Stimulated activated CD4-positive, alpha-beta T cell treated with anti-CD3 and anti-CD28 coated beads, Interleukin-1b, Interleukin-23, amount 100 ng/mL, for 4 hours (primary cell): ENCODE data around the gene SYCE1.
"Not testable (repeated sequence)": the region's sequence is repeated elsewhere in the genome, so short reads cannot be mapped to it uniquely, and the experiment has no call there.

ENCODE experiments used
- DNase-seq, 2 donors: peaks; one replicate each; pipeline ENCODE4 v3.0.0-alpha.2; 2020; ENCODE audit warnings: low read depth in 2 of 2

SYCE1 gene

DNA sequence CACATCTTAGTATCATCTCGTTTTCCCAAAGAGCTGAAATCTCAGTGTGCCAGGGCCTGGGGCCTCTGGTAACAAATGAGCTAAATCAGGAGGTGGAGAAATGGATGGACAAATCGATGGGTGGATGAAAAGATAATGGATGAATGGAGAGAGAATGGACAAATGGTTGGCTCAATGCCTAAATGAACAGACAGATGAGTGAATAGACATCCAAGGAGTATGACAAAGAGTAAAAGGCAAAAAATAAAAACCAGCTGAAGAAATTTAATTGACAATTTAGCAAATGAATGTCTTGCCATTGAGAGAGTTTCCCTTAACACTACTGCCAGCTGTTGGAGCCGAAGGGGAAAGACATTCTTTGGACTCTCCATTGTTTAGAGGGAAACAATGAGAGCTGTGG is 8.0 kb downstream of the SYCE1 start:
- no peak for DNase-seq

DNA sequence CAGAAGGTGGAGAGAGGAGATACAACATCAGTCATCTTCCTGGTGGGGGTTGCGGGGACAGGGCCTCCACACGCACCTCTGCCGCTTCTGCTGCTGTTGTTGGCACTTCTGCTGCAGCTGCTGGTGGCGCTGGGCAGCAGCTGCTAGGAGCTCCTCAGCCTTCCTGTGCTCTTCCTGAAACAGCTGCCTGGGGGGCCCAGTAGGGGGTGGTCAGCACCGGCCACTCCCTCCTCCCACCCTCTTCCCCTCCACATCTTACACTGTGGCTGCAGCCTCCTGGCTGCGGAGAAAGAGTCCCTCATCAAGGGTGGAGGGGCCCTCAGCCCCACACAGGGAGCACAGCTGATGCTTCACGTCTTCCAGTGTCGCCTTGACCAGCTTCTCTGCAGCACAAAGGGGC is 9.9 kb downstream of the SYCE1 start:
- DNase-seq = no peak

DNA sequence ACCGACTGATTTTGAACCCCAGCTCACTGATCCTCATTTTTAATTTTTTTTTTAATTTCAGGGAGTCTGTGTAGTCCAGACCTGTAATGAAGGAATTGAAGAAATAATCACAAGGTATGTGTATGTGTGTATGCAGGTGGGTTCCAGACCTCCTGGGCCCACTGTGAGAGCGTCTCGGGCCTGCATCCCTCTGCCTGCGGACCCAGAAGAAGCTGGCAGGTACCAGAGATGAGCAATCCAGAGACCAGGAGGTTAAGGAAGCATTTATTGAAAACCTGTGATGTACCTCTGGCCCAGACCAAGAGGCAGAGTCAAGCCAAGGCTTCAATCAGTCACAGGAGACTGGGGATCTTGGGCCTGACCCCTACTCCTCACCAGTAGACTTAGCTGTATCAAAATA is 10.8 kb downstream of the SYCE1 start:
- no peak for DNase-seq

DNA sequence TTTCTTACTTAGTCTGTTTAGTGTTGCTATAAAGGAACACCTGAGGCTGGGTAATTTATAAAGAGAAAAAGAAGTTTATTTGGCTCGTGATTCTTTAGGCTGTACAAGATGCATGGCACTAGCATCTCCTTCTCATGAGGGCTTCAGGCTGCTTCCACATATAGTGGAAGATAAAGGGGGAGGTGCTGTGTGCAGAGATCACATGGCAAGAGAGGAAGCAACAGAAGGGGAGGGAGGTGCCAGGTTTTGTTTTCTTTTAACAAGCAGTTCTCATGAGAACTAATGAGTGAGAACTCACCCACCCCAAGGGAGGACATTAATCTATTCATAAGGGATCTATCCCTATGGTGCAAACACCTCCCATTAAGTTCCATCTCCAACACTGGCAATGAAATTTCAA is 20.9 kb downstream of the SYCE1 start:
- DNase-seq = no peak

DNA sequence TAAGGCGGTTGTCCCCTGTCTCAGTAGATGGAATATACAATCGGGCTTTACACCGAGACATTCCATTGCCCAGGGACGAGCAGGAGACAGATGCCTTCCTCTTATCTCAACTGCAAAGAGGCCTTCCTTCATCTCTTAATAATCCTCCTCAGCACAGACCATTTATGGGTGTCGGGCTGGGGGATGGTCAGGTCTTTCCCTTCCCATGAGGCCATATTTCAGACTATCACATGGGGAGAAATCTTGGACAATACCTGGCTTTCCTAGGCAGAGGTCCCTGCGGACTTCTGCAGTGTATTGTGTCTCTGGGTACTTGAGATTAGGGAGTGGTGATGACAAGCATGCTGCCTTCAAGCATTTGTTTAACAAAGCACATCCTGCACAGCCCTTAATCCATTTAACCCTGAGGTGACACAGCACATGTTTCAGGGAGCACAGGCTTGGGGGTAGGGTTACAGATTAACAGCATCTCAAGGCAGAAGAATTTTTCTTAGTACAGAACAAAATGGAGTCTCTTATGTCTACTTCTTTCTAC is 23.9 kb downstream of the SYCE1 start:
- DNase-seq = not testable (repeated sequence)

DNA sequence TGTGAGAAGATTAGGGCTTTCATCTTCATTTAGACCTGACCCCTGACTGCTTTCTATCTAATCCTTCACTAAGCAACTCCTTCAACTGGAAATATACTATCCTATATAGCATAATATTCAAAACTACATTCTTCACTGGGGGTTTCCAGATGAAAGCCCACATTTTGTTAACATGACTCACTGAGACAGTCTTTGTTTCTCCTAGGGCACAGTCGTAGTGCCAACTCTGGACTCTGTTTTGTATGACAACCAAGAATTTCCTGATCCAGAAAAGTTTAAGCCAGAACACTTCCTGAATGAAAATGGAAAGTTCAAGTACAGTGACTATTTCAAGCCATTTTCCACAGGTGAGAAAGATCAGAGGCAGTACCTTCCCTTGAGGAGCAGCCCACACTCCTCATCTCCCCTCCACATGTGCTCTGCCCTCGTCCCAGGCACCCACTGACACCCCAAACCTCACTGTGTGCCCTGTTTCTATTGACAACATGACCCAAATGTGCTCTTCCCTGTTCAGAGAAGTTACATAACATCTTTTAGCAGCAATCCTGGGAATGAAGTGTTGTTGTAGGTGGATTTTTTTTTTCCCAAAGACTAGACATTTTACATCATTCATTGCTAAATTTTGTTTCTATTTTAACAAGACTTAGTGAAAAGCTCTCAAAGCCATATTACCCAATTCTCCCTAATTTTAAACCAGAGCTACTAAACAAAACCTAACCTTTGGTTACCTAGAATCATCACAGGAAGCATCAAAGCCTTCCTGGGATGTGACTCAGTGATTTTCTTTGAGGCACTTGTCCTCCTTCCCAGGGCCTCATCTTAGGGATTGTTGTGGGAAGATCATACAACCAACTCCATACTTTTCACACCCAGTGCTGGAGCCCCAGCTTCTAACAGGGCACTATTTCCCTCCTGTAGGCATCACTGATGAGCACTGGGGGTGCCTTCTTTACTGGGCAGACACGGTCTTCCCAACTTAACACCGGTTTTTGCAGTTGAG is 27.5 kb downstream of the SYCE1 start:
- DNase-seq = no peak

DNA sequence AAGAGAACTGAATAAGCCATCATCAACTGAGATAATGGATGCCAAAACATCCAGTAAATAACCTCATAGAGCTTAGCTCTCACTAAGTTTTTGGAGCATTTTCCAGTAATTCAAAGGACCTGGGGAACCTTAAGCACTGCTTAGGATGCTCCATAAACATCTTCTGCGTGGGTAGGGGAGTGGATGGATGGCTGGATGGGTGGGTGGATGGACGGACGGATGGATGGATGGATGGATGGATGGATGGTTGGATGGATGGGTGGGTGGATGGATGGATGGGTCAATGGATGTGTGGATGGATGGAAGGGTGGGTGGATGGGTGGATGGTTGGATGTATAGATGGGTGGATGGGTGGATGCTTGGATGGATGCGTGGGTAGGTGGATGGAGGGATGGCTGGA is 29.2 kb downstream of the SYCE1 start:
- no peak for DNase-seq

DNA sequence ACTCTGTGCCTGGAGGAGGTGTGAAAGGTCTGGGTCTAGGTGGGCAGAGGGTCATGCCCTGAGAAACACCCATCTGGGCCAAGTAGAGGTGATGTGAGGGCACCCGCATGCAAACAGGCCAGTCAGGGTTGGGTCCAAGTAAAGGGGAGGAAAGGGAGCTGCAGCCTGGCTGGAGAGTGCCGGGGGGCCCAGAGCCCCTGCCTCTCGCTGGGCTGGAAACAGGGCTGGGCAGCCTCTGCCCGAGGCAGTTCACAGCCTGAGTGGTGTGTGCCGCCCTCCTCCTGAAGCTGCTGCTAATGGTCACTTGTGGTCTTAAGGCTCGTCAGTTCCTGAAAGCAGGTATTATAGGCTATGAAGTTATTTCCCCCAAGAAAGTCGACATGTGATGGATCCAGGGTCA is 31.0 kb downstream of the SYCE1 start:
- no peak for DNase-seq

DNA sequence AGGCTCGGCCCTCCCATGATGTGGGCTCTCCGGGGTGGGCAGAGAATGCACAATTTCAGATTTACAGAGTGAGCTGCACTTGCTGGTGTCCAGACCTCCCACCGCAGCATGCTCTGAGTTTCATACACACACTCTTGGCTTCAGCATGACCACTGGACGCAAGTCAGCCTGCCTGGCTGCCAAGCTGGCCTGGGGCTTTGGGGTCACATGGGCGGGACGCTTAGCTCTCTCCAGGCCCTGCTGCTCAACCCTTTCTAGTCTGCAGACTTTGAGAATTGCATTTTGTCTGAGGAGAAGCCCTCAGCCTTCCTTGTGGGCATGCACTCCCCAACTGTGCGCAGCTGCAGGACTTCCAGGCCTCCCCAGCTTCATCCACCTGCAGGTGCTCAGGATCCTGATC is 32.5 kb downstream of the SYCE1 start:
- DNase-seq = no peak

DNA sequence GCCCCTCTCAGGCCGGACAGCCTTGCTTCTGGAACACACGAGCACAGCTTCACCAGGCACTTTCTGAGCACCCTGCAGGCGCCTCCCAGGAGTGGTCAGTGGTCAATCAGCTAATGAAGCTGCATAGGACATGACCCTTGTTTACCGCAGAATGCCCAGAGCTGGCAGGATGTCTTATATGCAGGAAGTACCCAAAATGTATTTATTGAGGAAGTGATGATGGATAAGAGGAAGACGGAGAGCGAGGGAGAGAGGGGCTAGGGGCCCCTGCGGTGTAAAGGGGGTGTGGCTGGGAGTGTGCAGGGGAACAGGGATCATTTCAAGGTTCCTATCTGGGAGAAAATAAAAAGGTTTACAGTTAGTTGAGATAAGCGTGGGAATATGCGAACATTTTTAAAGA is 34.9 kb downstream of the SYCE1 start:
- DNase-seq = no peak

DNA sequence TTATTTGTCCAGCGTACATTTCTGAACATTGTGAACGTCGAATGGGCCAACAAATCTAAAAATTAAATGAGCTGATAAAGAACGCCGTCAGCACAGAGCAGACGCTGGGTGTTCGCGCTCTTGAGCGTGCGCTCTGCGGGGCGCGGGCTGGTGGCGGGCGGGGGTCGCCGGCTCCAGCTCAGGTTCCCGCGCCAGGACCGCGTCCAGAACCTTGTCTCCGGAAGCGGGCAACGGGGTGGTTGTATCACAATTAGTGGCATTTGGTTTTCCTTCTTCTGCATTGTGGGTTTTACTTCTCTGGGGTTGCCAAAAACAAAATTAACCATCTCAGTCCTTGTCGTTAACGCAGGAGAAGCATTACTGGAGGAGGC is 35.8 kb downstream of the SYCE1 start:
- DNase-seq = no peak

DNA sequence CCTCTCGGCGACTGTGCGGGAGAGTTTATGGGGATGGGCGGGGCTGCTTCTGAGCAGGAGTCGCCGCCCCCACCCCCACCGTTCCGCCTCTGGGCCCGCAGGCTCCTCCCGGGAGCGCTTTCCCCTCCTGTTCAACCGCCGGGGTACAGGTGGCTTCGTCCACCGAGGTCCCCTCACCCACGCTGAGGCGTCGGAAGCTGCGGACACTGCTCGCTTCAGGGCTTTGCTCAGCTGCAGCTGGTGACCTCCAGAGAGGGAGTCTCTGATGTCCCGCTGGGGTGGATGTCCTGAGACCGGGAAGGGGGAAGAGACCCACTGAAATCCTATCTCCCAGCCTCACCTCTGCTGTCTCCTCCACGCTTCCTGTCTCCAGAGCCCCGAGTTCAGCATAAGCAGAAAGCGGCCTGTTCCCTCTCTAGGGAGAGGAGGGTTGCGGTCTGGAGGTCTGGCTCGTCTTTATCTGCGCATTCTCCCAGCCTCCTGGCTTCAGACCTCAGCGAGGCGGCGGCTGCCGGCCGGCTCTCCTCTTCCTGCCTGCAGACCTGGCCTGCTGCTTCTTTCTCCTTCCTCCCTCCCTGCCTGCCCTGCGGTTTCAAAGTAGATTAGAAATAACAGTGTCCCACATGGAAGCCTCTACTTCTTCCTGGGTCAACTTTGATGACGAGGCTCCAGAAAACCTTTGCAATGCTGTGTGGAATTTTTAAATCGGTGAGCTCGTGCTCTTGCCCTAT is 36.4 kb downstream of the SYCE1 start:
- no peak for DNase-seq

DNA sequence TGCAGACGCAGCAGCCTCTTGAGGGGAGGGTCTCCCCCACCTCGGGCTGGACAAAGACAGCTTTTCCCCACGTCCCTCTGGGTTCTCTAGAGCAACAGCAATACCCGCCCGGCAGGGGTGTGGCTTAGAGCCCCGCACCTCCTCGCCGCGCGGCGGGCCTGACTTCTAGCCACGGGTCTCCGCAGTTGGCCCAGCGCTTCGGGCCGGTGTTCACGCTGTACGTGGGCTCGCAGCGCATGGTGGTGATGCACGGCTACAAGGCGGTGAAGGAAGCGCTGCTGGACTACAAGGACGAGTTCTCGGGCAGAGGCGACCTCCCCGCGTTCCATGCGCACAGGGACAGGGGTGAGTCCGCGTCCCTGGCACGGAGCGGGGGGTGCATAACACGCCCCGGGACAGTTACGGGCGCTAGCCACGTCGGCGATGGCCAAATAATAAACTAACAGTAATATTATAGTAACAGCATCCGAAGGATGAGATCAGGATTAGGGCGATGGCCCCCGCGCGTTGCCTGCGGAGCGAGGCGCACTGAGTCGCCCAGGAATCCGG is 37.0 kb downstream of the SYCE1 start:
- no peak for DNase-seq

DNA sequence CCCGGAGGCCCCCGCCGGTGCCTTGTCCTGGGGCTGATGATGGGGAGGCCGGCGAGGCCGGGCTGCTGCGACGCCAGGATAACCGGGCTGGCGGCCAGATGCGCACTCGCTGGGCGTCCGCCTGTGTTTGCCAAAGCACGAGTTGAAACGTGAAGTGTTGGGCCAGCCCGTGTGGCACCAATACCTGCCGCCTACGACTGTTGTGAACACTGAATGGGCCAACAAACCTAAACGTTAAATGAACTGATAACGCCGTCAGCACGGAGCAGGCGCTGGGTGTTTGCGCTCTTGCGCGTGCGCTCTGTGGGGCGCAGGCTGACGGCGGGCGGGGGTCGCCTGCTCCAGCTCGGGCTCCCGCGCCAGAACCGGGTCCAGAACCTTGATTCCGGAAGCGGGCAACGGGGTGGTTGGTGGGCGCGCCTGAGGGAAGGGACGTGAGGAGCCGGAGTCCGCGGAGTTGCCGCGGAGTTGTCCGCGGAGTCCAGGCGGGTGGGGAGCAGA is 37.6 kb downstream of the SYCE1 start:
- DNase-seq = no peak

DNA sequence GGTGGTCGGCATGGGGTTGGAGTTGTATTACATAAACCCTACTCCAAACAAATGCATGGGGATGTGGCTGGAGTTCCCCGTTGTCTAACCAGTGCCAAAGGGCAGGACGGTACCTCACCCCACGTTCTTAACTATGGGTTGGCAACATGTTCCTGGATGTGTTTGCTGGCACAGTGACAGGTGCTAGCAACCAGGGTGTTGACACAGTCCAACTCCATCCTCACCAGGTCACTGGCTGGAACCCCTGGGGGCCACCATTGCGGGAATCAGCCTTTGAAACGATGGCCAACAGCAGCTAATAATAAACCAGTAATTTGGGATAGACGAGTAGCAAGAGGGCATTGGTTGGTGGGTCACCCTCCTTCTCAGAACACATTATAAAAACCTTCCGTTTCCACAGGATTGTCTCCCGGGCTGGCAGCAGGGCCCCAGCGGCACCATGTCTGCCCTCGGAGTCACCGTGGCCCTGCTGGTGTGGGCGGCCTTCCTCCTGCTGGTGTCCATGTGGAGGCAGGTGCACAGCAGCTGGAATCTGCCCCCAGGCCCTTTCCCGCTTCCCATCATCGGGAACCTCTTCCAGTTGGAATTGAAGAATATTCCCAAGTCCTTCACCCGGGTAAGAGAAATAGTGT is 38.3 kb downstream of the SYCE1 start, which contains the start of gene CYP2E1:
TSS of gene CYP2E1 (plus strand) at position 407 of the 632 bp plus-strand sequence. CDS start at position 440, 33 bp downstream.
- no peak for DNase-seq

DNA sequence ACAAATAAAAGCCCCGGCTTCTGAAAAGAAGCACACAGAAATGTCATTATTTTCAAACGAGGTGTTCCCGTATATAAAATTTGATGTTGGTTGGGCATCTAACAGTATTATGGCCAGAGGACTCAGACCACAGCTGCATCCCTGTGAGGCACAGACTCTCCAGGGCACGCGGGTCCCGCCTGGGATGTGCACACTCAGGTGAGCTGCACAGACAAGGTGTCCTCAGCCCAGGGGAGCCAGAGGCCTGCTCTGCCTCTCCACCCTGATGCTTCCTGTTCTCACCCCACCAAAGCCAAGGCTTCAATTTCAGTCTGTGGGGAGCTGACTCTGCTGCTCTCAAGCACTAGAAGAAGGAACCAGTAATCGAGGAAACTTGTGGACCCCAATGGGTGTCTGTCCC is 39.9 kb downstream of the SYCE1 start:
- no peak for DNase-seq

DNA sequence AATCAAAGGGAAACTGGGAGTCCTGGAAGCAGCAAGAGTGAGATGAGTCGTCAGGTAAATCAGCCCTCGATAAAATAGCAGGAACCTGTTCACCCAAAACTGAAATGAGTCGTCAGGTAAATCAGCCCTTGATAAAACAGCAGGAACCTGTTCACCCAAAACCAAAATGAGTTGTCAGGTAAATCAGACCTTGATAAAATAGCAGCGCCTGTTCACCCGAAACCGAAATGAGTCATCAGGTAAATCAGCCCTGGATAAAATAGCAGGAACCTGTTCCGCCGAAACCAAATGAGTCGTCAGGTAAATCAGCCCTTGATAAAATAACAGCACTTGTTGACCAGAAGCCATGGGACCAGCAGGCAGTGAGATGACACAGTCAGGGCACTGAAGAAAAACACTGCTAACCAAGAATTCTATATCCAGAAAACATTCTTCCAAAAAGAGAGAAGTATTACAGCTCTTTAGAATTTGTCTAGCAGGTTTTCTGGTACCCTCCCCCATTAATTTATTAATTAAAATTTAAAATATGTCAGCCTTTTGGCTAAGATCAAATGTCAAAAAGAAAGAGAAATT is 41.7 kb downstream of the SYCE1 start:
- DNase-seq = no peak

DNA sequence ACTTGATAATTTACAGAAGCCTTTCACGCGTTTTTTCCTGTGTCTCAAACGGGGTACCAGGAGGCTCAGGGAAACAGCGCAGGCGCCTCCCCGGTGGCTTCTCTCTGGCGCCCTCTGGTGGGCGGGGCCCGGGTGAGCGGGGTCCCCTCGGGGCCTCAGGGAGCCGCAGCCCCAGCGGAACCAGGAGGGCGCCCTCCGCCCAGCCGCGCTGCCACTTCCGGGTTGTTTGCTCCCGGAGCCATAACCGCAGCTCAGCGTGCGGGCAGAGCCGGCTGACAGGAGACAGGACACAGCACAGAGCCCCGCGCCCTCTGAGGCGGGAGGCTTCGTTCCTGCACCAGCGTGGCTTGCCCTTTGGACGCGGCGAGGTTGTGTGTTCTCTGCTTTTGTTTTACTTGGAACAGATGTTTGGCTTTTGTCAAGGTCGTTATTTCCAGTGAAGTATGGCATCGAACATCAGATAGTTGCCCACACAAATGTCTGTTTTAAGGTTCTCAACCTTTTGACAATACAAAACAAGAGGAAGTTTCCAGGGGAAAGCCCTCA is 45.1 kb downstream of the SYCE1 start:
- DNase-seq = peak; percentile 91 to 96

DNA sequence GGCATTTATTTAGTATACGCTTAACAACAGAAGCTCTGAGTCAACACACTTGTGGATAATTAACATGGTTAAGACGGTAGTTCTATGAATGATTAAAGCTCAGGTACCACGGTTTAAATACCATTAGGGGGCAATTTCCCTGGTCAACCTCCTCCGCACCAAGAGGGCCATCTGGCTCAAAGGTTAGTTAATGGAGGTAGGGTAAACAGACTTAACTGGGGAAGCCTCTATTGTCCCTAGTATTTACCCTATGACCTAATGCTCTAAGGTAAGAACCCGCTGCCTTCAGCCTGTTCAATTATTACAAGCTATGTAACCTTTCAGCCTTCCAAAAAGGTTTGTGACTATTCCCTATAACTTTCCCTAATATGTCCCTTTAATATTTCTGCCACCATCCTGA is 46.9 kb downstream of the SYCE1 start:
- DNase-seq = not testable (repeated sequence)

DNA sequence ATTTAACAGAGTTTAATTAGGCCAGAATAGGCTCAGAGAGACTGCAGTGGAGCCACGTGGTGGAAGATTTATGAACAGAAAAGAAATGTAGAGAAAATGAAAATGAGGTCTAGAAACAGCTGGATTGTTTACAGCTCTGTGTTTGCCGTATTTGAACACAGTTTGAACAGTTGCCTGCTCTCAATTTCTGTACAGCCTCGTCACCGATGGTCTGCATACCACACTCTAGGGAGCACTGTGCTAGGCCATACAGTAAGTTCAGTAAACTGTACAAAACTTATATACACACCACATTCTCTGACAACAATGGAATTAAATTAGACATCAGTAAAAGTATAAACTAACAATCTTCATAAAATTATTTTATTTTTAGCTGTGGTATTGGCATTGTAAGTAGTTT is 49.3 kb downstream of the SYCE1 start:
- DNase-seq = no peak

DNA sequence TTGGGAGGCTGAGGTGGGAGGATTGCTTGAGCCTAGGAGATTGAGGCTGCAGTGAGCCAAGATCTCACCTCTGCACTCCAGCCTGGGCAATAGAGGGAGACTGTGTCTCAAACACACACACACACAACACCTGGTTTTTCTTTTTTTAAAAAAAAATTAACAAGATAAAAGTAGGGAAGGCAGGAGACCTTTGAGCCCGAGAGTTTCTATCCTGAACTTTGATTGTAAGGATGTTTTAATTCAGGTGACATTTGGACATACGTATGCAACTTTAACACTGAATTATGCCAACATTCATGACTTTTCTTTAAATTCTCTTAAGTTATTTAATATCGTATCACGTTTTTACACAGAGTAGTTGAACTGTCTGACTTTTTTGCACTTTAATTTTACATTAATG is 49.9 kb downstream of the SYCE1 start:
- no peak for DNase-seq
